HG03521 (cell line): ENCODE measurements around the gene NOC3L.
"Not testable (repeated sequence)": the region's sequence is repeated elsewhere in the genome, so short reads cannot be mapped to it uniquely, and the experiment has no call there.

ENCODE experiments used
- ATAC-seq: cut with Tn5 transposase; IDR thresholded peaks from one replicate; pipeline ENCODE4 v1.9.1; 2021; ENCODE audit warnings: mild to moderate bottlenecking, moderate library complexity; ENCODE audit not compliant: unreplicated experiment

Gene NOC3L

DNA sequence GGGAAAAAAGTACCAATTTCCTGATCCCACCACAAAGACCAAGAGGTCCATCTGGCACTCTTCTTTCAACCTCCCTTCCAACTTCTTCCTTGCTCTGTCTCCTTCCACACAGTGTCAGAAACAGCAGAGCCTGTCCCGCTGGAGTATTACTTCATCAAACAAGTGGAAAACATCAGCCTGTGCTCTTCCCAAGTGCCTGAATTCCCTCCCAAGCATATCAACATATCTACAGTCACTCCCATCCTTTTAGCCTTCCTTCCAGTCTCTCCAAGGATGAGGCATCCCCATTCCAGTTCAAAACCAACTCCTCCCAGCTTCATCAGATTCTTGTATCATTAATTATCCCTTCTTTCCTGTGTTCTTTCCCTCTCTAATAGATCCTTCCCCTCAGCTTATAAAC, 1.7 kb upstream of the NOC3L start:
- ATAC-seq, result no peak

DNA sequence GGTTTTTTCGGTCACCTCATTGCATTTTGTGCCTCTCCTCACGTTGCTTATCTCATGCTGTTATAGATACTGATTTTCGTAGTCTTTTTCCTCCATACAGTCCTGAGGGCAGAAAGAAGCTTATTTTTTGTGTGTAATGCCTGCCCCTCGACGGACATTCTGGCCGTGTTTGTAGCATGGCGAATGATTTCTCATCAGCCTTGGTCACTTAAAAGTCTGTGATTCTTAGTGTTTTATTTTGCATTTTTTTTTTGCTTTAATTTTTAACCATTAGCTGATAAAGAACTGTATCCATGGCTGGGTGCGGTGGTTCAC, 469 bp upstream of the NOC3L start:
- ATAC-seq, result peak; percentile 8

DNA sequence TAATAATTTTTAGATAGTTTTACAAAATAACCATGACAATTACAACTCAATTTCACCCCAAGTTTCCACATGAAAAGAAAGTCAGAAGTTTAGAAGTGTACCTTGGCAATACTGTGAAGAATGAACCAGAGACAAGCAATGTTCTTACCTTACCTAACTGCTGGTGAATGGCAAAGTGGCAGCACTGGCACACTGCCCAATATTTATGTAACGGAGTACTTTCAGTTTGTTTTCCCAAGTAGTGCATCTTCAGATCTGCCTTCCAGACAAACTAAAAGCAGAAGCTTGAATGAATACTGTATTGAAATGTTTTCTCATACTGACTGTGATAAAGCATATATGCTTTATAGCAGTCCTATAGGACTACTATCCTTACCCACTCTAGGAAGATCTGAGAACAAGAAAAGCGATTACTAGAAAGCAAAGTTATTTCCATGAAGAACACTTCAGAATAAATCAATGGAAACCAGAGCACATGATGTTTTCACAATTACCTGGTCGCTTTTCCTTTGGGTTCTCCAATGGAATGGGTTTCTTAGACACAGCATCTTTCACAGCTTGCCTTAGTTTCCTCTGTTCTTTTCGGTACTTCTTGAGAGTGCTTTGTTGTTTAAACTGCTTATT, 1.5 kb downstream of the NOC3L start:
- ATAC-seq, result no peak

DNA sequence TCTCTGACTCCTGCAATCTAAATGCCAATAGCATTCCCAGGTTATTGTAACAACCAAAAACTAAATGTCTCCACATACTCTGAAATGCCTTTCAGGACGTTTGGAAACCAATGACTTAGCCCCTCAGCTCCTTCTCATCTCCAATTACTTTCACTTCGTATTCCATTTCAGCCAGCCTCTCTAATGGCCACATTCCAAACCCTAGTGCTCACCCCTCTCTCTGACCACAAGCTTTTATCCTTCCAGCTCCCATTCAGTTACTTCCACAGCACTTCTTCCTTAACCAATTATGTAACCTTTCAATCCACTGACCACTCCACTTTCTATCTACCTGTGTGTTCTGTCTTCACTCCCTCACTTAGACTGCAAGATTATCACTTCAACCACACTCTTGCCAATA, 4.3 kb downstream of the NOC3L start:
- no peak for ATAC-seq

DNA sequence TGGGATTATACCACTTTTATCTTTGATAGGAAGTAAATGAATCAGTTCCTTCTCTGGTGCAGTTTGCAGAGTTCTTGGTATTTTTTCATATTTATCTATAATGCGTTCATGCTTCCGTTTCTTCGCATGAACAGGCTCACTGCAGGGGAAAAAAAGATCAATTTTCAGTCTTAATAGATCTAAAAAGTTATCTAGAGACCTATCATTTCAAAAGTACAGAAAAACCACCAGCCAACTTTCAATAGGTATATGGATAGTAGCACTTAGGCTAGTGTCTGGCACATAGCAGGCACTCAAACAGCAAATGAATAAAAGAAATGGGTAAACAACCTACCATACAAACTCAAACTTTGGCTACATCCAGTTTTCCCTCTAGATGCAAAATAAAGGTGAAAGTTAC, 5.5 kb downstream of the NOC3L start:
- no peak for ATAC-seq

DNA sequence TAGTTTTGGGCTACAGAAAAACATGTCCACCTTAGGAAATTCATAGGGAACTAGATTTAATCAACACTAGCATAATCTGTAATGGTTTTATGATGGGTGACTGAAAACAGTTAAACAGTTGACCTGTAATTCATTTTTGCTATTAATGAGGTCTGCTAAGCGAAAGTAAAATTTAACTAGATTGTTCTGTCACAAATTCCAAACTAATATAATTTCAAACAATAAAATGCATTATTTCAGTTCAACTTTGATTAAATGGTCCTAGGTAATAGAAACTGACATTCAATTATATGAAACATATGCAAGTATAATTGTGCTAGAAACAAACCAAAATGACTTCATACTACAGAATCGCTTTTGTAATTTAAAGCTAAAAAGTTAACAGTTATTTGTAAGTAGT, 6.9 kb downstream of the NOC3L start:
- no peak for ATAC-seq

DNA sequence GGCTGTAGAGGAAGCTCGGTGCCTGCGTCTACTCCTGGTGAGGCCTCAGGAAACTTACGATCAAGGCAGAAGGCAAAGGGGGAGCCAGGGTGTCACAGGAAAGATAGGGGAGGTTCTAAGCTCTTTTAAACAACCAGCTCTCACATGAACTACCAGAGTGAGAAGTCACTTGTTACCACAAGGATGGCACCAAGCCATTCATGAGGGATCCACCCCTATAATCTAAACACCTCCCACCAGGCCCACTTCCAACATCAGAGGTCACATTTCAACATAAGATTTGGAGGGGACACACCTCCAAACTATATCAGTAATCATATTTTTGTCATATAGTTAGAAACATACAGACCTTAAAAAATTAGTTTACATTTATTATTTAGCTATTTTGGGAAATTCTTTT, 9.4 kb downstream of the NOC3L start:
- ATAC-seq, result no peak

DNA sequence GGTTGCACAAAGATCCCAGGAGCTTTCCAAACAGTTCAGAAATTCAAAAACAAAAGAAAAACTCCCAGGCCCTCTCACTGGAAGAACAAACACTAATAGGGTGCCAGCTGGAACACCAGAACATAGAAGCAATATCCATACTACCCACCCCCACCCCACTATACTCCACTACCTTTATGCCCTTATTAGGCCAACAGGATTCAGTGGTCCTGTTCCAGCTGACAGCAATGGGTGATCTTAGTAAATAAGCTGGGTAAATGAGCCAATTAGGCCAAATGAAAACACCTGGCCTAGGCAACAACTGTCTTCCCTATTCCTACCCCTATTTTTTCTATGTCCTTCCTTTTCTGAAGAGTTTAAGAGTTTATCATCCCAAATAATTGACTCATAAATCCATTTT, 11.7 kb downstream of the NOC3L start:
- no peak for ATAC-seq

DNA sequence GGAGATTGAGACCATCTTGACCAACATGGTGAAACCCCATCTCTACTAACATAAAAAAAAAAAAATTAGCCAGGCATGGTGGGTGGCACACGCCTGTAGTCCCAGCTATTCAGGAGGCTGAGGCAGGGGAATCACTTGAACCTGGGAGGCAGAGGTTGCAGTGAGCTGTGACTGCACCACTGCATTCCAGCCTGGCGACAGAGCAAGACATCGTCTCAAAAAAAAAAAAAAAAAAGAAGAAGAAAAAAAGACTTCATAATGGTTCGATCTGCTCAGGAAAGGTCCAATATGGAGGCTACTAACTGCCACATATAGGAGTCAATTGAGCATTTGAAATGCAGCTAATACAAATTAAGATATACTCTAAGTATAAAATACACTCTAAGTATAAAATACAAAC, 12.2 kb downstream of the NOC3L start:
- not testable (repeated sequence) for ATAC-seq

DNA sequence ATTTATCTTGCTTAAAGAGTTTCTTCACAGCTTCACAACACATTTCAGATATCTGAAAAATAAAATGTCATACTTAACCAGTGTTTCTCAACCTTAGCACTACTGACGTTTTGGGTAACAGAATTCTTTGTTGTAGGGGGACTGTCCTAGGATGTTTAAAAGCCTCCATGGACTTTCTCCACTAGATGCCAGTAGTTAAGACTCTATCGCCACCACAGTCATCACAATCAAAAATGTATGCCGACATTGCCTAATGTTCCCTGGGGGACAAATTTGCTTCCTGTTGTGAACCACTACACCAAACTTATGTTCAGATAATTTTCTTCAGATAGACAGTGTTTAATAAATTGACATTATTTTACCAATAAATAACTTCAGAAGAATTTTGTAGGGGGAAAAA, 13.4 kb downstream of the NOC3L start:
- ATAC-seq, result no peak

DNA sequence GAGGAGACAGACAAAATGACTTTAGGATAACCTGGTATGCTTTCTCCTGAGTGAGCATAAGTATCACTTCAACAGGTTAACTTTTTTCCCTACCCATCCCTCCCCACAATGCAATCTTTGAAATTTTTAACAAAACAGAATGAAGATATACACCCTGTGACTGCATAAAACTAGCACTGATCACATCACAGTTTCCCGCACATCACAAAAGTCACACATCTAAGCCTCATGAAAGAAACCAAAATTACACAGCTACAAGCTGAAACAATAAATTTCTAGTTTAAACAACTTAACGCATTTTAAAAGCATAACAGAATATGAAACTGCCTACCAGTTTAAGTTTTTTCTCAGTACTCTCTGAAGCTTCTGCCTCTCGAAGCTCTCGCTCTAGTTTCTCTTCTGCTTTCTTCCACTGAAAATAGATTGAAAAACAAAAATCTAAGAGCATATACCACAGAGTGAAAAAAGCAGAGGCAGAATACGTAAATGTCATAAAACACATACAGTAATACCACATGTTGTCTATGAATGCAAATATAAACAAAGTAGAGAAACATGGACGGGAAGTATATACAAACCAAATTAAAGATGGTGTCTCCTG, 18.1 kb downstream of the NOC3L start:
- ATAC-seq, result peak; percentile 94

DNA sequence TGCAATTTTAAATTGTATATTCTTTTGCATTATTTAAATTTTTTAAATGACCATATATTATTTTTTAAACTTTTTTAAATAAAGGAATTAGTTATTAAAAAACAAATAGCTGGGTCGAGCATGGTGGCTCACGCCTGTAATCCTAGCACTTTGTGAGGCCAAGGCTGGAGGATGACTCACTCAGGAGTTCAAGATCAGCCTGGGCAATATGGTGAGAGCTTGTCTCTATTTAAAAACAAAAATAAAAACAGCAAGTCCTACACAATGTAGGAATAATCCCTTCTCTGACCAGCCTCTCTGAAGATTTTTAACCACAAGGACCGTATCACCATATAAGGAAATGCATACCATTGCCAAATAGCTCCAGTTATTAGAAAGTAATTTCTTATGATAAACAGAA, 19.6 kb downstream of the NOC3L start:
- ATAC-seq, result no peak

DNA sequence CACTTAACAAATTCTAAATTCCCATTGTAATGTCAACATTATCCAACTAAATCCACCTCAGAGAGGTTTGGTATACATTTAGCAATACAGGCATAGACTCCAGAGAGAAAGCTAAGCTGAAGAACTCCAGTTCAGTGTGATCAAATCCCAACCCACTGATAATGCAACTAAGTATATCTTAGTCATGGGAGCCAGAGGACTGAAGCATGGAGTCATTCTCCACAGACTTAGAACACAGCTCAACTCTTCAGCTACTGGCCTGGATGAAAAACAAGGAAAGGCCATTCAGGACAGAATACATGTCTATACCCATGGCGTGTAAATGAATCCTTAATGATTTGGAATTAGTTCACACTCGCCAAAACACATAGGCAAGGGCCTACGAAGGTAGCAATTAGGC, 27.9 kb downstream of the NOC3L start:
- no peak for ATAC-seq

DNA sequence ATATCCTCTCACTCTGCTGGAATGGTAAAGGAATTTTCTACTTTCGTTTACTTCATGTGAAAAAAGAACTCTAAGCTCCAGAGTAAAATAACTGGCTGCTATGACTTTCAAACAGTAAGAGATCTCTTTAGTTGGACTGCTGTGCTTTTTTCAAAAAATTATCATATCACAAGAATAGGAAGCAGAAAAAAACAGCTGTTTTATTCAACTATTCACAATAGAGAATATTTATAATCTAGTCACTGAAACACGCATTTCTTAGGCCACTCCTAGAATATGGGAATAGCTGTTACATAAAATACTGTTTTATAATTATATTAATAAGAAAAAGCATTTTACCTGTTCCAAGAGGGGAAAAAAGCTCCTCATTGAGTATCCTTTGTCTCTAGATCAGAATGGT, 29.7 kb downstream of the NOC3L start:
- ATAC-seq, result no peak

DNA sequence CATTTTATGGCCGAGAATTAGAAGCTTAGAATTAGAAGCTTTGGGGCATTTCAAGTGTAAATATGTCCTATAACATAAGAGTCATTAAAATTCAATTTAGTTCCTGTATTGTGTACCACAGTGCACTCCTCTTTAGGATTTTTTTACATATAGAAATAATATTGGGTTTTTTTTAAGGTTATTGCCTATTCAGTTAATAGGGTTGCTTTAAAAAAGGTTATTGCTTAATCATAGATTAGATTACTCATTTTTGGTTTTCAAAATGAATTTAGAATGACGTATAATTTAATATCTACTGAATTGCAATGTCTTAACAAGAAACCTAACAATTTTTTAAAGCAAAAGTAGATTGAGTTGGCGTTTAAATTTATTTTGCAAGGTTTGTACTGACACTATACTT, 34.1 kb downstream of the NOC3L start:
- ATAC-seq, result no peak

DNA sequence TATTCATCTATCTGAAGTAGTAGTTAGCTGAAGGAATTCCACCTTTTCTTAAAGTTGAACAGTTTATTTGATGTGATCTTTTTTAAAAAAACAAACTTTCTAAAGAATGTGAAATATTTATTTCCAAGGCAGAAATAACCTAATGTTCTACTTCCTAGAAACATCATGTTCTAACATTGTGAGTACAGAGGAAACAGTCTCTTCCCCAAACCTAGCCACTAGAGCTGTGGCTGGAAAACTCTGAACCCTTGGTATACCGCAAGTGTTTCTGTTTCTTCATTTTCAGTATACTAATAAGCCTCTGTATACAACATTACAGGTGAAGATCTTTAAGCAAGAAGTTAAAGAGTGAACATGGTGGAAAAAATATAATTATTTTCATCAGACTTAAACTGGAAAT, 35.1 kb downstream of the NOC3L start:
- no peak for ATAC-seq

DNA sequence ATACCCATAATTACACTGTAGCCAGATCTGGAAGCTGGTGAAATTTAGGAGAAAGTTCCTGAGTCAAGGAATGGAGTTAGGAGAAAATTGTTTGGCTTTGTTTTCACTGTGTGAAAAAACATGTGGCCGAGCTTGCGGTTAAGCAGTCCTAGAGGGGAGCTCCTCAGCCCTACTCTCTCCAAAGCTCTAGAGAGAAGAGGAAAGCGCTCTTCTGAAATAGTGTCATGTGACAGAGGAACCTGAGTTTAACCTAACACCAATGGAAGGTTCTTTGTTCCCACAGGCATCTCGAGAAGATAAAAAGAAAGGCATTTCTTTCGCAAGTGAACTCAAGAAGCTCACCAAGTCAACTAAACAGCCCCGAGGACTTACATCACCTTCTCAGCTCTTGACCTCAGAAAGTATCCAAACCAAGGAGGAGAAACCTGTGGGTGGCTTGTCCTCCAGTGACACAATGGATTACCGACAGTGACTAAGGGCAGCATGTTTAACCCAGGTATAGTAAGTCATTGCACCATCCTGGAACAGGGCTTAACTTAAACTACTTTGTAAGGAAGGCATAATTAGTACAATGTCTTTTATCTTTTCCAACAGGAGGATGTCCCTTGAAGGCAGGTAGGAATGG, 38.0 kb downstream of the NOC3L start:
- no peak for ATAC-seq

DNA sequence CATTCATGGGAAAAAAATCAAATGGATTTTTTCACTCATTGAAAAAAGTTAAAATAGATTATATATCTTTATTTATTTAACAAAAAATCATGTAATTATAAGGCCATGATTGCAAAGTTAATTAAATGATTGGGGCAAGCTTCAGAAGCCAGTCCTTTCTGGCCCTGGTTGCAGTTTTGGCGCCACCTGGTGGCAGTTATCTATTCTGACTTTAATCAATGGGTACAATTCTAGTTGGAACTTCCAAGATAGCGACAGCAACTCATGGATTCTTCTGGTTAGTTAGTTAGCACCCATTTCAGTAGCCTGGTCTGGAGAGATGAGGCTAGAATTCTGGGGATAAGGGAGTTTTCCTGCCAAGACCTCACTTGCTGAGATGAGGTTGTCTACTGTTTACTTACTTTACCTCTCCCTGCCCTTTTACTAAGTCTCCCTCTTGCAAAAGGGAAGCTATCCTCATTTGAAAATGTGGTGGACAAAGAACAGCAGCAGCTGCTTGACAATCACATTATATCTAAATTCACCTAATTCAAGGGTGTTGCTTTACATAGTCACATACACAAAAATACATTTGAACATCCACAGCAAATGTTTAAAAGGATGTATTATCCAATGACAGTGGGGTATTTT, 42.3 kb downstream of the NOC3L start:
- no peak for ATAC-seq

DNA sequence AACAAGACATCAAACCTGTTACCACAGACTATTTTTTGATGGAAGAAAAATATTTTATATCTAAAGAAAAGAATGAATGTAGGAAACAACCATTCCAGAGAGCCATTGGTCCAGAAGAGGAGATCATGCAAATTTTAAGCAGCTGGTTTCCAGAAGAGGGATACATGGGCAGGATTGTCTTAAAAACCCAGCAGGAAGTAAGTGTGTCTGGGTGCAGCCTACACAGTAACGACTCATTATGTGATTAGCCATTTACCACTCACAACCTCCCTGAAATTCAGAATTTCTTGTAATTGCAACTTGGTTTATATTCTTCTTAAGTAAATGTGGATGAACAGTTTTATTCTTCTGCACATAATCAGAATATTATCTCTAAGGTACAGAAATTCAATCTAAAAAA, 46.2 kb downstream of the NOC3L start:
- no peak for ATAC-seq

DNA sequence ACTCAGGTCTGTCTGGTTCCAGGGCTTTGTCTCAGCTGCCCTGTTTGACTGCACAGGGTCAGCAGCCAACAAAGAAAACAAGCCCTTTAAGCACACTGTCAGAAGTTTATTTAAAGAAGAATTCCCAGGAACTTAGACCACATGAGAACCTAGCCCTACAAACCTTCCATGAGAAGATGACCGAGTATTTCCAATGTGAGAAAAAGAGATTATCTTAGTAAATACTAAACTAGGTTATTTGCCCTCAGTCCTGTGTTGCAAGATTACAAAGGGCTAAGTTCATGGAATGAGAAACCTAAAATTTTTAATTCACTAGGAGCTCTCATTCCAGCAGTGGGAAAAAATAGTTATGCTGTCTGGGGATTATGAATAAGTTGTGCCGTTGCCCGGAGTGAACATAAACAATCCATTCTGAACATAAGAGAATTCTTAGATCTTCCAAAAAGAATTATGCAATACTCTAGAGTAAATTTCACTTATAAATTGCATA, 46.7 kb downstream of the NOC3L start:
- ATAC-seq, result no peak

DNA sequence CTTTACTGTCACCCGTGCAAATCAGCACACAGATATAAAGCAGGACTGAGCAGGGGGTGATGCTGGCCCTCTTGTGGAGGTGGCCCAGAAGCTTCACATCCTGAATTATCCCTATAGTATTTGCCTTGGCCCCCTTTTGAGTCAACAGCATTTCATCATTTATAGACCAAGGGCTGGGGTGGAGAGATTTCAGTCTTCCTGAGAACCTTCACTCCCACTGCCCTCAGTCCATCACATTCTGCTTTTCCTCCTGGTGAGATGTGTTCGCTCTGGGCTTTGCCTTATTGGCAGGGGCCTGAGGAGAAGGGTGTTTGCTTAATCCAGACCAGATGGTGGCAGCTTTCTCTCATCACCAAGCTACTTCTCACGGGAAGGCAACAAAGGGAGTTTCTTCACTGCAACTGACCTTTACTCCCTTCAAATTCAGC, 47.7 kb downstream of the NOC3L start:
- no peak for ATAC-seq

DNA sequence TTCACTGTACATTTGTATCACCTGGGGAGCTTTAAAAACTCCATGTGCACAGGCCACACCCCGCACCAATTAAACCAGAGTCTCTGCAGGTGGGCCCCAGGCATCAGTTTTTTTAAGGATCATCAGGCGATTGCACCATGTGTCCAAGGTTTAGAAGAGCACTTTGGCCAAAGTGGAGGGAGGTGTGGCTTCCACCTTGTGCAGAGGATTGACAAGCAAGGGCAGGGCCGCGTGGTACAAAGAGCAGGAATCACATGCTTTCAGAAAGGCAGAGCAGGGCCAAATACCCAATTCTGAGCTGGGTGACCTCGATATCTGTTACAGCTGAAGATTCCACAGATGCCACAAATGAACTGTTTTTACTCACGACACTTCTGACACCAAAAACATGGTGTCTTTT, 52.4 kb downstream of the NOC3L start:
- no peak for ATAC-seq
